Amniotic epithelial cell (primary cell): Measurements from ENCODE around the gene DENND5B.
"Not testable (repeated sequence)": the region's sequence is repeated elsewhere in the genome, so short reads cannot be mapped to it uniquely, and the experiment has no call there.

Experiments used
- DNase-seq: peaks from one replicate; pipeline ENCODE4 v3.0.0-alpha.2; 2010; ENCODE audit warnings: low read depth

DENND5B gene

DNA sequence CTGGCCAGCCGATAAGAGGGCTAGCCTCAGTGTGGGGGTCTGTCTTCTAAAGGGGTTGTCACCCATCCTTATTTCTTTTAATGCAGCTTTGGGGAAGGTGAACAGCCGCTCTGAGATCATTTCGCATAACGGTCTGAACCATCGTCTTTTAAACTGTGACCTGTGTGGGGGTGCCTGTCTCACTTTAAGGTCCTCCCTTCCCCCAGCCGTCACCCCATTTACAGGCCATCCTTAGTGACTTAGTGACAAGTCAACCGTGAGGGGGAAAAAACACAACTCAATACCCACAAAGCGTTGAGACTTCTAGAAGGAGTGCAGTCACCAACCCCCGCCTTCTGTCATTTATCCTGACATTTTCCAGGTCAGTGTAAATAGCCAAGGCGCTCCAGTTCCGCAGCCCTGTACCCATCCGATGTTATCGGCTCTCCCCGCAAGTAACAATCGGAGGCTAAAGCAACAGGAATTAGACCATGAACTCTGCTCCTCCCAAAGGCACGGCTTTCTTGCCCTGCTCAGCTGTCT, 505 bp upstream of the DENND5B start:
- DNase-seq = peak; percentile 53

GRCh38 chr12:31589904-31590641, 863 bp downstream of the DENND5B start:
- peak; percentile 57 for DNase-seq

- peak; percentile 51 for DNase-seq
These were observed 1.4 kb downstream of the DENND5B start for GRCh38 chr12:31589598-31589903.

DNA sequence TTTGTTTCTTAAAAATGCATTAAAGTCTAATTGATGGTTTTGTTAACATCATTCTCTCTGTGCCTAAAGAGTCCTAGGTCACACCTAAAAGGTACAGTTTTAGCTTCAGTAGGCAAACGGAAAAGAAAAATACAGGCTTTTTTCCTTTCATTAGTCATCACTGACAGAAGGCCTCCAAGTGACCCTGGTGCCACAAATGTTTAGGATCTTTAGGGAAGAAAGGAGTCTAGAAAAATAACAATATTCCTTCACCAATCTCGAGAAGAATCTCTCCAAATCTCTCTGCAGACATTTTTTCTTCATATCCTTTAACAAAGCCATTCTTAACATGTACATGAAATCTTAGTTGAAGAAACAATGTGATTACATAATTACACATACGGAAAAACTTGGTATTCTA, 2.0 kb downstream of the DENND5B start:
- DNase-seq = no peak

- no peak for DNase-seq
These were observed 4.2 kb downstream of the DENND5B start for GRCh38 chr12:31586728-31587127.

GRCh38 chr12:31585895-31586294, 5.0 kb downstream of the DENND5B start:
- no peak for DNase-seq

DNA sequence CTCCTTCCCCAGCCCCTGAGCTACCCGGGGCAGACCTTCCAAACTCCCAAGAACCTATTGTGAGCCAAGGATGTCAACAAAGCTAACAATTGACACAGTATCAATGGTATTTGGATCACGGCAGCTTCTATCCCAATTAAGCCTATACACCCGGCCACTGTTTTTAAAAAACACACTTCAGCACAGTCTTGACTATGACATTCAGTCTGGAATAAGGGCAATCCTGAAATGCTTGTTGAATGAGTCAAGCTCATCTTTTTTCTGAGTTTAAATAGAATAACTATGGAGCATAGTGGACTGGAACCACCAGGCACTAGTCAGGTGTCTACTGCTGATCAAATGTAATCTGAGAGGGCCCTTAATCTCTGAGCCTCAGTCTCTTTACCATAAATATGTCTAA, 5.7 kb downstream of the DENND5B start:
- DNase-seq = peak; percentile 70

GRCh38 chr12:31584782-31585181, 6.2 kb downstream of the DENND5B start:
- DNase-seq = no peak

- no peak for DNase-seq
These were observed 7.1 kb downstream of the DENND5B start for GRCh38 chr12:31583878-31584277.

- peak; percentile 81 for DNase-seq
These were observed 8.8 kb downstream of the DENND5B start for GRCh38 chr12:31582155-31582554.

- peak; percentile 27 for DNase-seq
These were observed 12.3 kb downstream of the DENND5B start for GRCh38 chr12:31578632-31579031.

DNA sequence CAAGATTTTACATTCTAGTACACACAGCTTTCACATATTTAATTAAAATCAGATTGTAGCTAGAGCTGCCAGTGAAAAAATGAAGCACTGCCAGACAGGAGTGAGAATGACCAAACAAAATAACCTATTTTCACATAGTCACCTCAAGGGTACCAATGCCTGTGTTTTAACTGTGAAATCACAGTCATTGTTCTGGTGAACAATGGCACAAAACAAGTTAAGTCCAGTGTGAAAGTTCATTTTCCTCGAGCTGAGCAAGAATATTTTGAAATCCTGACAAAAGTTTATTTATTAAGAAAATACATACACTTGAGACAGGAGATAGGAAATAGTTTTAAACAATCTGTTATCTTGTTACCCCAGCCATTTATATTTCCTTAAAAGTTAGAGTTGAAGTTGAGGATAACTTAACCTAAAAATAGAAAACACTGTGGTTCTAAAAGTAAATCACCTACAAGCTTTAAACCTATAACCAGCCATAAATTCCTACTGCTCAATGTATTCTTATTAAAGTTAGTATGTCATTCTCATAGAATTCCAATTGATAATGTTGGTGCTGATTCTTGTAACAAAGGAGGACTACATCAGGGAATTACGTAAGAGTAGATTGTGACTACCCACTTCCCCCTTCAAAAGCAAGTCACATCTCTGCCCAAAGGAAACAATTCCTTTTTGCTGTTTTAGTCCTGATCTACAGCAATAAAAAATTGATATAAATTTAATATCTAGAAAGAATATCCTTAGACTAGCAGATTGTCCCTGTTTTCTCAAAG, 15.9 kb downstream of the DENND5B start:
- DNase-seq = no peak

DNA sequence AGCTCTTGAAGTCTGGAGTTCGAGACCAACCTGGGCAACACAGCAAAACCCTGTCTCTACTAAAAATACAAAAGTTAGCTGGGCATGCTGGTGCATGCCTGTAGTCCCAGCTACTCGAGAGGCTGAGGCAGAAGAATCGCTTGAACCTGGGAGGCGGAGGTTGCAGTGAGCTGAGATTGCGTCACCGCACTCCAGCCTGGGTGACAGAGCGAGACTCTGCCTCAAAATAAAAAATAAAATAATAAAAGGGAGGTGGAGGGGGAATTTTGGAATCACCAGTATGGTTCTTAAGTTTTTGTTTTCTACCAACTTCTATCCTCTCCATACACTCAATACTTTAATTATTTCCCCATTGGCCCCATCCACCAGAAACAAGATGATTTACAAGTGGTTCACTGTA, 16.6 kb downstream of the DENND5B start:
- not testable (repeated sequence) for DNase-seq

DNA sequence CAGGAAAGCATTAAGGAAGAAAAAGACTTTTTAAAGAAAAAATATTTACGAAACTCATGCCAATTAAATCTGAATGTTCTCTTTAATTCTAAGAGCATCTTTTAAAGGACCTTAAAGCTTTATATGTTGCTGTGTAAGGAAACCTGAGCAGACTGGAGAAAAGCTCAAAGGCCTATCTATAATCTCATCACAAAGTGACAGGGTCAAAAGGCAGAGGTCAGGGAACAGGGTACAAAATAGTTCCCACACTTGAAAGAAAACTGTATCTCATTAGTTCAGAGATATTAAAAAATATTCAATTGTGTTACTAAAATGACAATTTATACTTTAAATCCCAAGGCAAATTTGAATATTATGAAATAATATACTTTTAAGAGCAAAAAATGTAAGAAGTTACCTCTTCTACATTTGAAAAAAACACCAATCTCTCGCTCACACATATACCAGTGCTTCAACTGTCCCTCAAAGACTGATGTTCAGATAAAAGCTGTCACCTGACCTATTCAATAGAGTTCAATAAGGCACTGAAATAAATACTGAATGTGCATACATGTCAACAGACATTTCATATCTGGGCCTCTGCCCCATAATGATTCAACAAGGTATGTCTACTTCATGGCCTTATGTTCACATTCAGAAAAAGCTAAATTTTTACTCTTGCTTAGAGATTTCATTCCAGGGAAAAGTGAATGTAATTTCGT, 17.9 kb downstream of the DENND5B start:
- no peak for DNase-seq

DNA sequence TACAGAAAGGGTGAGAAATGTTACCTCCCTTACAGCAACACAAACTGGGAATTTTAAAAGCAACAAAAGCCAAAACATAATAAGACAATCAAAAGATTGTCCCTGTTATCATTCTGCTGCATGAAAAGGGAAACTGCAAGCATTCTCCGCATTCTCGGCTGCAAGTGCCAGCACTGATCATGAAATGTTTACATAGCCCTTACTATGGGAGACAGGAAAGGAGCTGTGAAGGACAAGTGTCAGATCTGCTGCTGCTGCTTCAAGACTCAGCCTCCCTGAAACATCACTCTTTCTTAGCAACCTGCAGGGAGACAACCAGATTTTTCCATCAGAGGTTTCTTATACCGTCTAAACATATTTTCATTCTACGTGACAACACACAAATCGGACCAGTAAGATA, 20.1 kb downstream of the DENND5B start:
- no peak for DNase-seq

GRCh38 chr12:31569517-31569916, 21.4 kb downstream of the DENND5B start:
- not testable (repeated sequence) for DNase-seq

DNA sequence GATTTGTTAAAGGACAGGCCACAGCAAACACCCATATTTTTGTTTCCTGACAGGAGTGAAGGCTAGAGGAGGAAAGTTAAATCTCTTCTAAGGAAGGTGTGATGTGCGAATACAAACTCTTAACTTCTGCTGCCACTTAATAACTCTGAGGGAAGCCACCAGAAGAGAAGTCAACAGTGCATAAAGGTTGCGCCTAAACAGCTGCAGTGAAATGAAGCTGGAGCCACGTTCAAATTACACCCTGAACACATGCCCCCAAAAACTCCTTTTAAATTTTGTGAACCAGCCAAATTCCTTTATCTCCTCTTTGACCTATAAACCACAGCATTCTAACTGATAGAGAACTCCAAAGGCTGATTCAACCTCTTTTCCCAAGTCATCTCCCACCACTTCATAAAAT, 22.4 kb downstream of the DENND5B start:
- no peak for DNase-seq

GRCh38 chr12:31567029-31567428, 23.9 kb downstream of the DENND5B start:
- no peak for DNase-seq

- peak; percentile 78 for DNase-seq
These were observed 24.4 kb downstream of the DENND5B start for GRCh38 chr12:31566547-31566946.

DNA sequence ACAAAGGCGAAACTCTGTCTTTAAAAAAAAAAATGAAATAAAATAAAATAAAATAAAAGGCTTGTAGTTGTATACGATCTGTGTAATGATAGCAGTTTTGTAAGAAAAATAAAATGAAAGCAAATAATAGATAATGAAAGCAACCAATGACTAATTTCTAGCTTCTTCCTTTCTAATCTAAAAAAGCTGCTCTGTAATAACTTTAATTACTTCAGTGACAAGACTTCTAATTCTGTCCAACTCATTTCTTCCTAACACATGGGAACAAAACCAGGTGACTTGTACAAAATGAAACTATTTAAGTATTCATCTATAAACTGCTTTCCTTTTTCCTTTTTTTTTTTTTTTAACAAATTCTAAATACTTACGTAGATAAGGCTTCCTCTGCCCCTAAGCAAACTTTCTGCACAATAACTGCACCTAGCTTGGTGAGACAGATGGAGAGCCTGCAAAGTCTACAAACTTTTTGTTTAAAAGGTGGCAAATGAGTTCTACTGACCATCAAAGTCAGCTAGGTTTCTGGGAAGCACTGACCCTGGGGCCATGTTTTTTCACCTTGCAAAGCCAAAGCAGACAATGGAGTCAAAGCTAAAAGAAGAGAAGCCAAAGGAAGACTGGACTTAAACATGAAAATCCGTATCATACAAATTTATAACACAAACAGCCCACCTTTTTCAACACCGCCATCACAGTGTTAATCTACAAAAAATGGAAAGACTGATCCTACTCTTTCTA, 28.2 kb downstream of the DENND5B start:
- no peak for DNase-seq

DNA sequence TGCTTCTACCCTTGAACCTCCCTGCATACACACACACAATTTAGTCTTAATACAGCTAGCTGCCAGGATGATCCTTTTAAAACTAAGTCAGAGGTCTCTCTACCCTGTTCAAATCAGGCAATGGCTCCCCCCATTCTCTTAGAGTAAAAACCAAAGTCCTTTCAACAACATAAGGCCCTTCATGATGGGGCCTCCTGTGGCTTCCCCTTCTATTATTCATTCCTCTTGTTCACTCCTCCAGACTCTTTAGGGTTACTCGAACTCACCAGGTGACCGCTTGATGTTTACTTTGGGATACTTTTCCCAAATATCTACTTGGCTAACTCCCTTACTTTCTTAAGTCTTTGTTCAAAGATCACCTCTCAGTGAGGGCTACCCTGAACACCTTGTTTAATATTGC, 30.4 kb downstream of the DENND5B start:
- no peak for DNase-seq

GRCh38 chr12:31558521-31558920, 32.4 kb downstream of the DENND5B start:
- peak; percentile 76 for DNase-seq
